Suppressor macrophage treated with lipopolysaccharide for 4 hours (primary cell): Measurements from ENCODE around the gene SLC7A9.
"Not testable (repeated sequence)": the region's sequence is repeated elsewhere in the genome, so short reads cannot be mapped to it uniquely, and the experiment has no call there.

Experiments used
- DNase-seq: peaks from one replicate; pipeline ENCODE4 v3.0.0-alpha.2; 2020

Gene SLC7A9

DNA sequence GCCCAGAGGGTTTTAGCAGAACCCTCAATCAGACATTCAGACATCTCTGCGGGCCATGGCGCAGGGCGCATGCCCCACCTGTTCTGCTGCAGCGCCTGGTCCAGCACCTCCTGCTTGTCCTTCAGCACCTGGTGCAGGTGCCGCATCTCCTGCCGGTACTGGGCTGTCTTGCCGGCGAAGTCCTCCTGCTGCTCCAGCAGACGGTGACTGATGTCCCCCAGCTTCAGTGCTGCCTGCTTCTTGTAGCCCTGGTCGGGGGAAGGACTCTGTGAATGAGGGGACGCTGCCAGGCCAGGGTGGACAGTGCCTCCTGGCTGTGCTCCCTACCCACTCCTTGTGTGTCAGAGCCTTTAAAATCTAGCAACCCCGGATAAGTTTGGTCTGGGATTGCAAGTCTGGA is 12.2 kb upstream of the SLC7A9 start:
- no peak for DNase-seq

DNA sequence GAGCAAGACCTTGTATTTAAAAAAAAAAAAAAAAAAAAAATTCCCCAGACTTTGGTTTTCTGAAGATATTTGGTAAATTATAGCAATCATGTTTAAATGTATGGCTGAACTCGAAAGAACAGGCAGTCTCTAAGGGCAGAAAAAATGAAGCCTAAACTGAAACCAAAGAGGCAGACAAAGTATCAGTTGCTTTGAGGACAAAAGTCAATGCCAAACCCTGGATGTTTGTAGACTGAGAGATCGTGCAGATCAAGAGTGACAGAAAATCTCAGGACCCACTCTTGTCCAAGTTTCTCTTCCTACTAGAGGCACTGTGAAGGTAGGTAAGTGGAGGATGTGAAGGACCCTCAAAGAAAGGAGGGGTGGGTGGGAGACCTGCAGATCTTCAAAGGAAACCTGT is 11.1 kb upstream of the SLC7A9 start:
- DNase-seq = no peak

DNA sequence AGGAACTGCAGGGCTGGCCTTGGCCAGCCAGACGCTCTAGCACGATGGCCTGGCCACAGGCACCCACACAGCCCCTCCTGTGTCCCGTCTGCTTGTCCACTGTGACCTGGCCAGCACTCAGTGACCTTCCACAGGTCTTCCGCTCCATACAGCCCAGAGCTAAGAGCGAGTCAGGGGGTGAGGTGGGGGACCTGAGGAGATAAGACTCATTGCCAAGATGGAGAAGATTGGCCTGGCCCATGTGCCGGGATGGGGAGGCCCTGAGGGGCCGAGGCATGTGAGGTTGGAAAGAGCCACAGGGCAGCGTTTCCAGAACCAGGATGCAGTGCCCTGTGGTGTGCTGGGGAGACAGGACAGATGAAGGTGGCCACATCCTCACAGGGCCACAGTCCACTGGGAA is 10.2 kb upstream of the SLC7A9 start:
- DNase-seq = no peak

DNA sequence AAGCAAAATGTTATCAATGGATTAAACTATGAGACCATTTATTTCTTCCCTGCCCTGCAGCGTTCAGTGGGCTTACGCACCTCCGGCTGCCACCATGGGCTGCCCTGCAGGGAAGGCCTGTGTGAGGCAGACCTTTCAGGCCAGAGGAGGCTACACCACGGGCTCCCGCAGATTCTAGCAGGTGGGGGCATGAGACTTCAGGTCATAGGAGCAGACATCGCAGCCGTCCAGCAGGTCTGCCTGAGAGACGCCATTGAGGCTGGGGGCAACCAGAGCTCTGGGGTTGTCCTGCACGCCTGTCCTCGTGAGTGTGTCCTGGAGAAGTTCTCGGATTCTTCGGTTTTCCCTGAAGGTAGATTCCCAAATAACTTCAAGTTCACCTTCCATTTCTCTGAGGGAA is 9.4 kb upstream of the SLC7A9 start:
- no peak for DNase-seq

DNA sequence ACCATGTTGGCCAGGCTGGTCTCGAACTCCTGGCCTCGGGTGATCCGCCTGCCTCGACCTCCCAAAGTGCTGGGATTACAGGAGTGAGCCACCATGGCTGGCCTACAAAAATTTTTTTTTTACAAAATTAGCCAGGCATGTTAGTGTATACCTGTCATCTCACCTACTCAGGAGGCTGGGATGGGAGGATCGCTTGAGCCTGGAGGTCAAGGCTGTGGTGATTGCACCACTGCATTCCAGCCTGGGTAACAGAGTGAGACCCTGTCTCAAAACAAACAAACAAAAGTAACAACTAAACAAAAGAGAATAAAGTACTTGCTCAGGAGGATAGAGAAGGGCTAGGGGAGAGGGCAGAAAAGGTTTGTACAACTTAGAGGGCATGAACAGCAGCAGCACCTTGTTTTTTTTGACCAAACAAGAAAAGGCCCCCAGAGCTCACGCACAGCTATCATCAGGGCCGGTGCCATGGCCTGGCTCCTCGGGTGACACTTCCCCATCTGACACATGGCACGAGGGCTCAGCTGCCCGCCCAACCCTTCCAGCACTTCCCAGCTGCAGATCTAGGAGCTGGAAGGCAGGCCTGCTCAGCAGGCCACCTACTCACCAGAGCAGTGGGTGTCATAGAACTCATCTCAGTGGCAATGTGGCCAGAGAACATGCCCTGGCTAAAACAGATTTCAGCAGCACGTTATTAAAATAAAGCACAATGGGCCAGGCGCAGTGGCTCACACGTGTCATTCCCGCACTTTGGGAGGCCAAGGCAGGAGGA is 8.6 kb upstream of the SLC7A9 start:
- DNase-seq = no peak

DNA sequence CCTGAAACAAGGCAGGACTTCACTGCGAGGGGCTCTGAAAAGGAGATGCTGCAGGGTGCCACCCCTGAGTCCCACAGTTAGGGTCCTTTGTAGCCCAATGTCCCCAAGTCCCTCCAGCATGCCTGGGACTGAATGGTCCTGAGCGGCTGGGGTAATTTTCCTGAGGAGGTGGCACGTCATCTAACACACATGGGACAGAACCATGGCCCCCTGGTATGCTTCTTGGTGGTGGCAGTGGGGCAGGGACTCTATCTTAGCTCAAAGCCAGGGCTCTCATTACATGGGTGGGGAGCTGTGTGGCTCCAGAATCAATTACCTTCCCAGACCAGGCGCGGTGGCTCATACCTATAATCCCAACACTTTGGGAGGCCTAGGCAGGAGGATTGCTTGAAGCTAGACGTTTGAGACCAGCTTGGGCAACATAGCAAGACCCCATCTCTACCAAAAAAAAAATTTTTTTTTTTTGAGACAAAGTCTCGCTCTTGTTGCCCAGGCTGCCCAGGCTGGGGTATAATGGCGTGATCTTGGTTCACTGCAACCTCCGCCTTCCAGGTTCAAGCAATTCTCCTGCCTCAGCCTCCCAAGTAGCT is 7.9 kb upstream of the SLC7A9 start:
- no peak for DNase-seq

DNA sequence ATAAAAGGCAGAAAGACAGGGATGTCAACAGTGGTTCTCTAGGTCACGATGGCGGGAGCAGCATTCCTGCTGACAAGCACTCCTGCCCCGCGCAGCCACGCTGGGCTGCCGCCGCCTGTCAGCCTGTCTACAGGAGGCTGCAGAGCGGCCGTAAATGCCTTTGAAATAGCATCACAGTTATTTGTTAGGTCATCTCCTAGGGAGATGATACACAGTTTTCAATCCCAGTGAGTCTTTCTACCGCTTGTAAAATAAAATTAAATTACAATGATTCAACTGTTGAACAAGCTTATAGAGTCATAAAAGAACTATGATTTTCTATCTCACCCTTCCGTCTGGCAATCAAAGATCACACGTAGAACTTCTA is 7.3 kb upstream of the SLC7A9 start:
- DNase-seq = no peak

DNA sequence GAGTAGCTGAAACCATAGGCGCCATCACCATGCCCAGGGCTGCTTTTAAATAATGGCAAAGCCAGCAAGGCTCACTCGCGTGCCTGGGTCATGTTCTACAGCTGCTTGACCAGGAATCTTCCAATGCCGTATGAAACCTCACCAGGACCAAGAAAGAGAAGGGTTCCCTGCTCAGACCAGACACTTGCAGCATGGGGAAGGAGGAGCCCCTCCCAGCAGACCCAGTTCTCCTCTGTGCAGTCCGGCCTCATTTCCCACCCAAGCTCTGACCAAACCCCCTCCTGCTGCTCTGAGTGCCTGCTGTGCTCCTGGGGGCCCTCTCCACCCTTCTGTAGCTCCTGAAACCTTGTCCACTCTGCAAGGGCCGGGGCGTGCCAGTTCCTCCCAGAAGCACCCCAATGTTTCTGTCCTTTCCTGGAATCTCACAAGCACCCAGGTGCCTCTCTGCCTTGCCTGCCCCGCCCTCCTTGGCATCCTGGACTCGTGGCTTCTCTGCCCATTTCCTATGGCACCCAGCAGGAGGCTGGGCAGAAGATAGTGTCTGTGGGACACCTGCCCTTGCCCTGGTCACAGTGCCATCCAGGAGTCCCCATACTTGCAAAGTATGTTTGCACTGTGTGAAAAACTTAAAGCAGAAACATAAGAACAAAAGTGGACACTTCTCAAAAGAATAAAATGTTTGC is 6.8 kb upstream of the SLC7A9 start:
- DNase-seq = no peak

DNA sequence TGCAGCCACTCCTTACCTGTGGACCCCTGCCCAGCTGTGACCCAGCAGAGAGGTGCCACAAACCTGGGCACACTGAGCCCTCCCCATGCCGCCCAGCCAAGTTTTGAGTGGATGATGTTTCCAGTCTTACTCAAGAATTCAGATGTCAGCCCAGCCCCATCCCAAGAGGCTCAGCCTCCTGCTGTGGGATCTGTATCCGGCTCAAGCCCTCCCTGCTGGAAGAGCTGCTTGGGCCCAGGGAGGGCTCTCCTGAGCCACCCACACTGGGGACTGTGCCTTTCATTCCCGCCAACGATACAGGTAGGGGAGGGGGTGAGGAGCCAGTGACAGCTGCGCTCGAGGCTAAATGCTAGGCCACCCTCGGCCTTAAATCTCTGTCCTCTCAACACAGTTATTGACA is 5.9 kb upstream of the SLC7A9 start:
- no peak for DNase-seq

DNA sequence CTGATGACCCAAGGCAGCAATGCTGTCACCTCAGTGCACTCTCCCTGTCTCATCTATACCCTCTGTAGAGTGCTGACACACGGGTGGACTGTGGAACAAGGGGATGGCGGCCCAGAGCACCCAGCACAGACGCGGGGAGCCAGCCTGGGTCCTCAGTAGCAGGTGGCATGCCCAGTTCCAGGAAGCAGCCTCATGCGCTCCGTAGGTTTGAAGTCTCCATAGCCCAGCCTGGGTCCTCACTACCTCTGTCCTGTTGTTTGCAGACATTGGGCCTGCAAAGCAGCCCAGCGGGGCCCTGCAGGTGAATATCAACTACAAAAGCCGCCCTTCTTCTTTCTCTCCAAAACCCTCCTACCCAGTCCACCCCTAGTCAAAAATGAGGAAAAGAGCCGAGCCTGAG is 5.0 kb upstream of the SLC7A9 start:
- no peak for DNase-seq

DNA sequence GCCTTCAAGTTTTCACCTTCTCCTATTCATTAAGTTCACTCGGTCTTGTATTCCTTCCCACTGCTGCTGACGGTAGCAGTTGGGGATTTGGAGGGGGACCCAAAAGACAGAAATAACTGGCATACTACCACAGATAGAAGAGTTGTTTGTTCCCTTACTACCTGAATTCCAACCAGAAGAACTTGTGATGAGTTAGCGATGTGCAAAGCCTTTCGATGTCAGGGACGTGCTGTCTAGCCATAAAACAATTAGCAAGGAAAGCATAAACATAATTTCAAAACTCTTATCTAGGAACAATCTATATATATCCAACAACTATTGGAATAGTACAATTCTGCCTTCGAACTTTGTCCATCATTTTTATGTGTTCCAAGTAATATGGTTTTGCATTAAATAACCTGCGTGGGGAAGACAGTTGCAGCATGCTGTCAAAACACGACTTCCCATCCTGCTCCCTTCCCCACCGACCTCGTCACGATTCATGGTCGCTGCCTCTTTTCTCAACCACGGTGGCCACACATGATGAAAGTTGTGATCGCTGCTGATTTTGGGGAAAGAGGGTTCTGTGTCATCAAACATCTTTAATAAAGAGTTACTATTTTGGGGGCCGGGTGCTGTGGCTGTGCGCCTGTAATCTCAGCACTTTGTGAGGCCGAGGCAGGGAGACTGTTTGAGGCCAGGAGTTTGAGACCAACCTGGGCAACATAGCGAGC is 3.8 kb upstream of the SLC7A9 start:
- no peak for DNase-seq

DNA sequence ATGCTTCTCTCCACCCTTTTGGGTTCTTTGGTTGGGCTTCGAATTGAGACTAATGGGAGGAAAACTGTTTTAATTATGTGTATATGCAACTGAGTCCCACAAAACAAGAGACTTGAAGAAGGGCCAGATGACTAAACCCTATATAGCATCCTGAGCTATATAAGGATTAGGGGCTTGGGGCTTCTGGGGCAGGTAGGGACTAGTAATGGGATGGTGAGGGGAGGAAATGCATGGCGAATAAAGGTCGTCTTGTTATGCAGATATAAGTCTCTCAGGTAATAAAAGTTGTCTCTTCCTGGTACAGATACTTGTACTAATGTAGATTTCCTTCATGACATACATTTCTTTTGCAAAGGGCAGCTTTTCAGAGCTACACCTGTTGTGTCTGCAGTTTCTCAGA is 2.8 kb upstream of the SLC7A9 start:
- no peak for DNase-seq

DNA sequence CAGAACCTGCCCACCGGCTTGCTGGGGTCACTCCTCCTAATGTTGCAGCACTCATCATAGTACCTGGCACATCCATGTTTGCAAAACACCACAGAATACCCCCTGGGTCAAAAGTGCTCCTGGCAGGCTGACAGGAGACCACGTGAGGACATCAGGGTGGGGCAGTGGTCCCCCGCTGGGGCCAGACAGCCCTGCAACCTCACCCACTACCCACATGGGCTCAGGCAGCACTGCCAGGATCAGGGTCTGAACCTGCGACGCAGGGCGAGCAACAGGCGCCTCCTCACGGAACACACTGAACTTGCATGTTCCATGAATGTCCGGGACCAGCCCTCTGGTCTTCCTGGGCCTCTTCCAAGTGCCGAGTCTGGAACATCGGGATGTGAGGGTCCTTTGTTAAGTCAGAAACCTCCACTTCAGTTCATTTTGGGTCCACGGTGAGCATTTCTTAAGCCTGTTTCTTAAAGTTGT is 1.4 kb upstream of the SLC7A9 start:
- no peak for DNase-seq

DNA sequence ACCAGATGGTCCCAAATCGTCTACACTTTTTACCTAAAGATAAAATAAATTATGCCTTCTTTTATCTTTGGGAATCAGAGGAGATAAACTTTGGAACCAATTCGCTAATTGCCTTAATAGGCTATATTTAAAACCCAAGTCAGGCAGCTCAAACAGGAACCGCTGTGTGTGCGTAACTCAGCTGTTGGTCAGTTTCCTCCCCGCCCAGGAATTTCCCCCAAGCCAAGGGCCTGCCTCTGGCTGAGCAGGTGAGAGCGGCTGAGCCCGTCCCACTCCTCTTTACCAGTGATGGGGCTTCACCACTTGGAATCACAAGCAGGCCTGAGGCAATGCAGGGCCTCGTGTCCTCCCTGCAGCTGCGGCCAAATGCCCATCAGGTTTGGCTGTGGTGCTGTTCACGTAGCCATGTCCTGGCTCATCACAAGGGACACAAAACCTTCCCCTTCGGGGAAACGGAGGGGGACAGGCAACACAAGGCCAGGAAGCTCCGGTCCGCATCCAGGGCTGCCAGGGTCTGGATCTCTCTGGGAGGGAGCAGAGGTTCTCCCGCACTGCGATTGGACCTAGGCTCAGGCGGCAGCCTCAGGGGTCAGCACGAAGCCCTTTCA is 503 bp upstream of the SLC7A9 start:
- DNase-seq = no peak

DNA sequence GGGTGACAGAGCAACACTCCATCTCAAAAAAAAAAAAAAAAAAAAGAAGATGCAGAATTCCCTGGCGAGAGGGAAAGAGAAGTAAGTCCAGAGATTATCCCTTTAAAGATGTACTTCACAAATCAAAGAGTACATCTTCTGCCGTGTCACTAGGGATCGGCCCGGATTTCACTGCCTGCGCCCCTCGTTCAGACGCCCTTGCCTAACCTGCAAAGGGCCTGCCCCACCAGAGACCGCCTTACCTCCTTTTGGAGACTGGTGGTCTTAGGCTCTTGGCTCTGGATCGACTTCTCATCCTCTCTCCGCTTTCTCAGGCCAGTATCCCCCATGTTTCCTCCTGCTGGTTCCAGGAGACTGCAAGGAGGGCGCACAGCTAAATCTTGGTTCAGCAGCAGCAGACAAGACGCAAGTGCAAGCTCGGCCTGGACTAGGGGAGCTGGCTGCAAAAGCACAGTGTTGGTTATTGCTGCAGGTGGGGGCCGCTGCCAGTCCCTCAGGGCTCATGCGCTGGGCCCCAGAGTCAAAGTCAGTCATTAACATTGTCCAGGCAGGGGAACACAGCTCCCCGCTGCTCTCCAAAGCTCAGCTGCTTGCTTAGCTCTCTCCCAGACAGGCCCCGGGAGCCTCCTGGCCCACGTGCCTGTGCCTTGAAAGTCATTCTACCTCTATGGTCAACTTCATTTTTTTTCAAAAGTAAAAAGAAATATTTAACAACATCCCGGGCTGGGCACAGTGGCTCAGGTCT is 1.2 kb downstream of the SLC7A9 start:
- no peak for DNase-seq

DNA sequence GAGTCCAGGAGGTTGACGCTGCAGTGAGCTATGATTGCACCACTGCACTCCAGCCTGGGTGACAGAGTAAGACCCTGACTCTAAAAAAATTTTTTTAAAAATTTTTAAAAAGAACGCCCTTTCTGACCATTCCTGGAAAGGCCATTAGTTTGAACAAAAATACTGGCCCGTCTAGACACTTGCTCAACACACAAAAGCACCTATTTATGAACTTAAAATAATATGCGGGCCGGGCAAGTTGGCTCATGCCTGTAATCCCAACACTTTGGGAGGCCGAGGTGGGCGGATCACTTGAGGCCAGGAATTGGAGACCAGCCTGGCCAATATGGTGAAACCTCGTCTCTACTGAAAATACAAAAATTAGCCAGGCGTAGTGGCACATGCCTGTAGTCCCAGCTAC is 2.1 kb downstream of the SLC7A9 start:
- not testable (repeated sequence) for DNase-seq

DNA sequence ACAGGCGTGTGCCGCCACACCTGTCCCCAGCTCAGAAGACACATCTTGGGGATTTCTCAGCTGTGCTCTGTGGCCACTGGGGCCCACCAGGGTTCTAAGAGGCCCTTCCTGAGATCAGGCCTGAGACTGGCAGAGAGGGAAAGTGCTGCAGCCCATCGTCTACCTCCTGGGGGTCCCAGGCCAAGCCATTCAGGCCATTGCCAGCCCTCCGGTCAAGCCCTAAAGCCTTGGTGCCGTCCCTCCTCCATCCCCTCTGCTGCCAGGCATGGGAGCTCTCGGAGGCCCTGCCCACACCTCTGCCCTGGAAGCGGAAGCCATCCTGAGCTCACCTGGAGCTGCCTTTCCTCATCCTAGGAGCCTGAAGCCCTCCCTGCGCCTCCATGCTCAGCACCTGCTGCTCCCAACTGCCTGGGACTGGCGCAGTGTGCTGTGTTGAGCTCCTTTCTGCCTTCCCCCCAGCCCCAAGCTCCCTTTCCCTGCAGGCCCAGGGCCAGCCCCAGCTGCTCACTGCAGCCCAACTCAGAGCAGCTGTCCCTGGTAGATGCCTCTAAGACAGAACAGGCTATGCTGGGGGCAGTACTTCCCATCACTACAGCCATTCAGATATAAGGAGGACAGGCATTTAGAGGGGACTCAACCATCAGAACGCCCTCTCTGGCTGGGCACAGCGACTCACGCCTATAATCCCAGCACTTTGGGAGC is 2.9 kb downstream of the SLC7A9 start:
- DNase-seq = no peak

DNA sequence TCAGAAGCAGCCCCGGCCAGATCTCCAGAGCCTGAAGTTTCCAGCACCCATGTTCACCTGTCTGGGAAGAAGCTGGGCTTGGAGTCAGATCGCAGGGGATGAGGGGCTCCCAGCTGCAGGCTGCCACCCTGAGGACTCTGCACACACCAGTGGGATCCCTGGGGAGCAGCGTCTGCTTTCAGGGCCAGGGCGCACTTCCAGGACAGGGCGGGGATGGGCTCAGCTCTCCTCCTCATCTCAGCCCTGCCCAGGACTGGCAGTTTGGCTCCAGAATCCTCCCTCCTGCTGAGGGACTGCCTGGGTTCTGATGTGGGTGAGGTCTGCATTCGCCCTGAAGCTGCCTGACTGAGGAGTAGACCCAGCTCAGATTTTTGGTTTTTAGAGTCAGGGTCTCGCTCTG is 3.5 kb downstream of the SLC7A9 start:
- no peak for DNase-seq

DNA sequence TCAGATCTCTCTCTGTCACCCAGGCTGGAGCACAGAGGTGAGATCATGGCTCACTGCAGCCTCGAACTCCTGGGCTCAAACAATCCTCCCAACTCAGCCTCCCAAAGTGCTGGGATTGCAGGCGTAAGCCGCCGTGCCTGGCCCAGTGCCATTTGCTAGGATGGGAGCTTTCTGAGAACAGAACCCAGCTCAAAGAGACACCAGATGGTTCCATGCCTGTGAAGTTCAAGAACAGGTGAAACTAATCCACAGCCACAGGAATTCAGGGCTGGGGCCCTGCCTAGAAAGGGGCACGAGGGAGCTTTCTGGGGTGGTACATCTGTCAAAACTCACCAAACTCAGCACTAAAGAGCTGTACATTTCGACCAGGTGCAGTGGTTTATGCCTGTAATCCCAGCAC is 4.2 kb downstream of the SLC7A9 start:
- DNase-seq = no peak

DNA sequence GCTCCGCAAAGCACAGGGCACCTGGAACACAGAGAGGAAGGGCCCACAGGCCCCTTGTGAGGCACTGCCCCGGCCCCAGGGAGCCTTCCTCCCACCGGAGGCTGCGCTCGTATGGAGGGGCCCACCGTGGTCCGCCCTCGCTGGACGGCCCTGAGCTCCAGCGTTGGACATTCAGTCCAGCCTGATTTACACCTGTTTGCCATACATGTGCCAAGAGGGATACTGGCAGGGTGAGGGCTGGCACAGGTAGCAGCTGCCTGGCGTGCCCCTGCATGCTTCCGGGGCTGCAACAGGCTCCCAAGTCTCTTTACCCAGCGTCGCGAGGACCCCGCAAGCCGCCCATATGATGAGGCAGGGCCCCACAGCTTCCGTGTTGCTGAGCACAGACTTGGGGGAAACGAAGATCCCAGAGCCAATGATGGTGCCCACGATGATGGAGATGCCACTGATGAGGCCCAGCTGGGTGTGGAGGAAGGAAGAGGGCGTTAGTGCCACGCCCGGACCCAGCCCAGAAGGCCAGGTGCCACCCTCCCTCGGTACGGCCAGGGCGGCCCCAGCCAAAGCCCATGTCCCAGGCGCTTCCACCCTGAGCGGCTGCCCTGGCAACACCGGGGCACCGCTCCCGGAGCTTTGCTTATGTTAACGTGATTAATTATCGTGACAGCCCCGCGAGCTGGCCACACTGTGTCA is 5.1 kb downstream of the SLC7A9 start:
- no peak for DNase-seq

DNA sequence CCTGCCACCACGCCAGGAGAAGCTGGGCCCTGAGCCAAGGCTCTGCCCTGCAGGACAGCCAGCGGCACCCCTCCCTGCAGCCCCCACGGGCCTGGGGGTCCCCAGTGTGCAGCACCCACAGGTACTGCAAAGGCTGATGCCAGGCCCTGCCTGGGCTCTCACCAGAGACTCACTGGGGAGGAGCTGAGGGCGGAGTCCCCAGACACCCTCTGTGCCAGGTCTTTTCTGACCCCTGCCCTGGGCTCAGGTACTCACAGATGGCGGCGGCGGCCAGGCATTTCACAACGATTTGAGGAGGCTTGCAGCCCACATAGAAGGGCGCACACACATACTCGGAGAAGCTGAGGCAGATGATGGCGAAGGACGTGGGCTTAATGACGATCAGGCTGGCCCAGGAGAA is 5.7 kb downstream of the SLC7A9 start:
- no peak for DNase-seq
